Mesendoderm (in vitro differentiated cells): Measurements from ENCODE around the gene POR.

Source experiments
- DNase-seq: peaks from one replicate; pipeline ENCODE4 v3.0.0; 2013
- H2AK5ac ChIP-seq: 2 replicates; pipeline ENCODE4 v1.6.1; 2013; ENCODE audit warnings: low read length, inconsistent platforms
- H2BK120ac ChIP-seq: 2 replicates; pipeline ENCODE4 v1.6.1; 2013; ENCODE audit warnings: low read depth, mild to moderate bottlenecking, low read length, moderate library complexity, mixed read lengths
- H2BK15ac ChIP-seq: replicated peaks from 2 replicates; pipeline ENCODE4 v1.6.1; 2013; ENCODE audit warnings: low read depth, mild to moderate bottlenecking, moderate library complexity
- H2BK5ac ChIP-seq: 2 replicates; pipeline ENCODE4 v1.6.1; 2013; ENCODE audit warnings: low read length, inconsistent platforms
- H3K18ac ChIP-seq: 2 replicates; pipeline ENCODE4 v1.6.1; 2013; ENCODE audit warnings: mild to moderate bottlenecking, low read length, mixed read lengths
- H3K23ac ChIP-seq: one replicate; pipeline ENCODE4 v1.6.1; 2013; ENCODE audit warnings: low read length
- H3K27ac ChIP-seq: 2 replicates; pipeline ENCODE4 v1.5.1; 2013; ENCODE audit warnings: low read depth, mild to moderate bottlenecking, inconsistent platforms, low read length, moderate library complexity
- H3K27me3 ChIP-seq: 2 replicates; pipeline ENCODE4 v1.6.1; 2013; ENCODE audit warnings: low read length, control low read depth, mild to moderate bottlenecking, inconsistent platforms; ENCODE audit not compliant: insufficient read depth, poor library complexity
- H3K36me3 ChIP-seq: 2 replicates; pipeline ENCODE4 v1.6.1; 2013; ENCODE audit warnings: low read length, inconsistent platforms; ENCODE audit not compliant: control insufficient read depth, insufficient read depth
- H3K4ac ChIP-seq: one replicate; pipeline ENCODE4 v1.6.1; 2013; ENCODE audit warnings: low read depth, mild to moderate bottlenecking, low read length, moderate library complexity
- H3K4me1 ChIP-seq: 2 replicates; pipeline ENCODE4 v1.6.1; 2013; ENCODE audit warnings: low read depth, low read length, inconsistent platforms; ENCODE audit not compliant: control insufficient read depth
- H3K4me2 ChIP-seq: 2 replicates; pipeline ENCODE4 v1.6.1; 2013; ENCODE audit warnings: low read length
- H3K4me3 ChIP-seq: 2 replicates; pipeline ENCODE4 v1.5.1; 2013; ENCODE audit warnings: mild to moderate bottlenecking, low read length
- H3K56ac ChIP-seq: one replicate; pipeline ENCODE4 v1.6.1; 2013; ENCODE audit warnings: low read length
- H3K79me1 ChIP-seq: 2 replicates; pipeline ENCODE4 v1.6.1; 2013; ENCODE audit warnings: low read length, inconsistent platforms
- H3K79me2 ChIP-seq: 2 replicates; pipeline ENCODE4 v1.6.1; 2013; ENCODE audit warnings: mild to moderate bottlenecking, low read length; ENCODE audit not compliant: control insufficient read depth, insufficient read depth
- H3K9ac ChIP-seq: 2 replicates; pipeline ENCODE4 v1.6.1; 2013; ENCODE audit warnings: low read length, inconsistent platforms
- H4K5ac ChIP-seq: one replicate; pipeline ENCODE4 v1.6.1; 2013; ENCODE audit warnings: low read length
- H4K8ac ChIP-seq: one replicate; pipeline ENCODE4 v1.6.1; 2013; ENCODE audit warnings: low read depth, mild to moderate bottlenecking, control low read depth, low read length, moderate library complexity
- WGBS: extraction: QIAGEN DNeasy Blood & Tissue Kit; methylation state at CpG from one replicate; pipeline ENCODE4 v1.1.7; 2013; ENCODE audit warnings: low lambda C conversion rate, missing lambda C conversion rate; ENCODE audit not compliant: insufficient coverage; ENCODE audit errors: extremely low coverage; 5-methylcytosine and 5-hydroxymethylcytosine counted together

The POR gene

GRCh38 chr7:75876126-75876881 is 38.7 kb upstream of the POR start:
- H3K79me2 ChIP-seq: peaks cover 6% of the 10 kb centered on the region
- H2BK5ac ChIP-seq: no peak overlapping the region
- no peak for DNase-seq
- peaks cover 3% of the 10 kb centered on the region for H3K4me1 ChIP-seq
- H3K27me3 ChIP-seq: no peaks in the 10 kb centered on the region
- no peak overlapping the region for H3K4me2 ChIP-seq
- H2BK120ac ChIP-seq: no peak overlapping the region
- H2AK5ac ChIP-seq: no peak overlapping the region
- no peak overlapping the region for H4K8ac ChIP-seq
- no peak overlapping the region for H4K5ac ChIP-seq
- H3K23ac ChIP-seq: no peak overlapping the region
- WGBS: no CpG with 5 or more reads among the region's 11 CpGs
- H3K79me1 ChIP-seq: peaks cover 5% of the 10 kb centered on the region
- H3K4ac ChIP-seq: peak overlapping the region; percentile 48
- no peak overlapping the region for H3K27ac ChIP-seq
- H3K56ac ChIP-seq: no peak overlapping the region
- H3K18ac ChIP-seq: no peak overlapping the region
- H3K9ac ChIP-seq: no peak overlapping the region
- H2BK15ac ChIP-seq: no peak overlapping the region
- no peaks in the 10 kb centered on the region for H3K36me3 ChIP-seq
- no peak overlapping the region for H3K4me3 ChIP-seq

GRCh38 chr7:75878312-75878768 is 36.6 kb upstream of the POR start:
- Histone ChIP-seq H3K4me2 (peak overlapping the region; percentile 6), H3K36me3 (peaks cover 6% of the 10 kb centered on the region)

GRCh38 chr7:75878769-75879611 is 36.0 kb upstream of the POR start, which contains the start of gene RHBDD2:
TSS of gene RHBDD2 (plus strand) at chr7:75879034. CDS start at chr7:75879083, 49 bp downstream.
- H2AK5ac ChIP-seq: peak within 1 kb of the TSS; percentile 82
- H2BK120ac ChIP-seq: no peak within 1 kb of the TSS
- H4K5ac ChIP-seq: peak within 1 kb of the TSS; percentile 97
- H3K56ac ChIP-seq: peak within 1 kb of the TSS; percentile 99
- DNase-seq: peak; percentile 96
- H3K18ac ChIP-seq: peak within 1 kb of the TSS; percentile 62
- H3K4me3 ChIP-seq: peak within 1 kb of the TSS; percentile 86
- WGBS: no CpG with 5 or more reads among the region's 65 CpGs
- H3K36me3 ChIP-seq: peaks cover 9% of the 10 kb centered on the region
- peaks cover 11% of the 10 kb centered on the region for H3K79me1 ChIP-seq
- peak within 1 kb of the TSS; percentile 76 for H2BK15ac ChIP-seq
- H3K27ac ChIP-seq: peak within 1 kb of the TSS; percentile 35
- peak within 1 kb of the TSS; percentile 98 for H3K9ac ChIP-seq
- no peak within 1 kb of the TSS for H4K8ac ChIP-seq
- H3K27me3 ChIP-seq: no peaks in the 10 kb centered on the region
- peak within 1 kb of the TSS; percentile 100 for H3K23ac ChIP-seq
- H2BK5ac ChIP-seq: peak within 1 kb of the TSS; percentile 97
- H3K4ac ChIP-seq: peak within 1 kb of the TSS; percentile 46
- H3K4me2 ChIP-seq: peak within 1 kb of the TSS; percentile 64
- H3K79me2 ChIP-seq: peaks cover 6% of the 10 kb centered on the region
- H3K4me1 ChIP-seq: peaks cover 3% of the 10 kb centered on the region

More at GRCh38 chr7:75878312-75878768, 36.6 kb upstream of the POR start:
- Histone ChIP-seq H3K79me2 (peaks cover 6% of the 10 kb centered on the region), H3K18ac (peak overlapping the region; percentile 46), H2AK5ac (peak overlapping the region; percentile 6), H3K4ac (peak overlapping the region; percentile 46), H3K23ac (no peak overlapping the region), H3K79me1 (peaks cover 11% of the 10 kb centered on the region), H2BK120ac (no peak overlapping the region), H3K27me3 (no peaks in the 10 kb centered on the region), H3K4me3 (no peak overlapping the region), H4K5ac (peak overlapping the region; percentile 97), H3K4me1 (peaks cover 3% of the 10 kb centered on the region), H3K56ac (peak overlapping the region; percentile 59), H4K8ac (no peak overlapping the region), H3K27ac (no peak overlapping the region), H2BK5ac (peak overlapping the region; percentile 0), H2BK15ac (peak overlapping the region; percentile 76), H3K9ac (peak overlapping the region; percentile 23)
- no peak for DNase-seq
- WGBS: no CpG with 5 or more reads among the region's 10 CpGs

GRCh38 chr7:75879771-75880184 is 35.2 kb upstream of the POR start:
- Histone ChIP-seq H3K4me3 (peak overlapping the region; percentile 86), H3K27me3 (no peaks in the 10 kb centered on the region), H3K4ac (peak overlapping the region; percentile 38), H3K56ac (peak overlapping the region; percentile 99), H3K4me1 (peaks cover 3% of the 10 kb centered on the region), H2BK120ac (no peak overlapping the region), H2AK5ac (no peak overlapping the region), H4K8ac (no peak overlapping the region), H2BK15ac (no peak overlapping the region), H3K36me3 (peaks cover 9% of the 10 kb centered on the region), H3K79me2 (peaks cover 6% of the 10 kb centered on the region), H3K79me1 (peaks cover 13% of the 10 kb centered on the region), H4K5ac (no peak overlapping the region), H3K9ac (peak overlapping the region; percentile 98), H3K23ac (no peak overlapping the region), H3K27ac (peak overlapping the region; percentile 35), H3K18ac (peak overlapping the region; percentile 15), H3K4me2 (peak overlapping the region; percentile 64), H2BK5ac (no peak overlapping the region)
- no CpG with 5 or more reads among the region's 8 CpGs for WGBS
- peak; percentile 67 for DNase-seq

GRCh38 chr7:75880242-75880641 is 34.7 kb upstream of the POR start:
- peak overlapping the region; percentile 1 for H3K56ac ChIP-seq
- H3K36me3 ChIP-seq: peaks cover 9% of the 10 kb centered on the region

More at GRCh38 chr7:75880242-75880641, 34.7 kb upstream of the POR start:
- Histone ChIP-seq H4K5ac (no peak overlapping the region), H3K9ac (peak overlapping the region; percentile 5), H3K18ac (no peak overlapping the region), H3K4me2 (no peak overlapping the region), H3K23ac (no peak overlapping the region), H3K4me3 (no peak overlapping the region), H3K4ac (peak overlapping the region; percentile 63), H3K27ac (no peak overlapping the region), H2BK5ac (no peak overlapping the region), H3K79me1 (peaks cover 13% of the 10 kb centered on the region), H2BK15ac (no peak overlapping the region), H4K8ac (no peak overlapping the region), H2BK120ac (no peak overlapping the region), H3K79me2 (peaks cover 6% of the 10 kb centered on the region), H2AK5ac (no peak overlapping the region), H3K27me3 (no peaks in the 10 kb centered on the region), H3K4me1 (peaks cover 3% of the 10 kb centered on the region)
- no CpG with 5 or more reads among the region's 4 CpGs for WGBS
- no peak for DNase-seq
